Esophagus muscularis mucosa (tissue), 3 donors: ENCODE measurements around the gene RNF26.

Experiments
- CTCF ChIP-seq, 3 experiments: fragments of 200-600 bp in 2 of 3; fragments of 450-650 bp in 1 of 3; sonication (generic) in 2 of 3; IDR thresholded peaks; one replicate each; pipeline ENCODE4 v1.5.1; 2017 to 2019; ENCODE audit warnings: antibody characterized with exemption in 3 of 3, mild to moderate bottlenecking in 2 of 3, moderate library complexity in 1 of 3
- POLR2A ChIP-seq: fragments of 450-650 bp; IDR thresholded peaks from one replicate; pipeline ENCODE4 v1.6.1; 2017; ENCODE audit warnings: antibody characterized with exemption, moderate library complexity, mild to moderate bottlenecking, low read depth

GRCh38 chr11:119365071-119365591 lies 30.8 kb downstream of the RNF26 start:
- no peak for TF ChIP-seq CTCF (IDR thresholded peaks at IDR 0.05)
- no peak for TF ChIP-seq POLR2A
